IgD-negative memory B cell (primary cell): Measurements from ENCODE around the gene CX3CL1. TPM values are rescaled to one million over a fixed set of nuclear protein-coding genes. Genes with fewer than 3 reads are reported as not detected.
"Not testable (repeated sequence)": the region's sequence is repeated elsewhere in the genome, so short reads cannot be mapped to it uniquely, and the experiment has no call there.

ENCODE experiments used
- H3K27ac Mint-ChIP-seq, 3 donors: one replicate each; pipeline ENCODE4 v1.8.0; 2020 to 2022; ENCODE audit warnings: mild to moderate bottlenecking in 3 of 3, mixed read lengths in 3 of 3, moderate library complexity in 1 of 3
- H3K27me3 Mint-ChIP-seq: one replicate; pipeline ENCODE4 v1.8.0; 2021; ENCODE audit warnings: mixed read lengths
- H3K36me3 Mint-ChIP-seq: one replicate; pipeline ENCODE4 v1.8.0; 2020; ENCODE audit warnings: mild to moderate bottlenecking, mixed read lengths
- H3K4me1 Mint-ChIP-seq, 3 donors: one replicate each; pipeline ENCODE4 v1.8.0; 2020 to 2022; ENCODE audit warnings: mixed read lengths in 3 of 3, mild to moderate bottlenecking in 1 of 3
- H3K4me3 Mint-ChIP-seq, 4 donors: one replicate each; pipeline ENCODE4 v1.8.0; 2020 to 2022; ENCODE audit warnings: mild to moderate bottlenecking in 4 of 4, mixed read lengths in 4 of 4, moderate library complexity in 3 of 4
- H3K9me3 Mint-ChIP-seq, 3 donors: one replicate each; pipeline ENCODE4 v1.8.0; 2020 to 2021; ENCODE audit warnings: mixed read lengths in 3 of 3, mild to moderate bottlenecking in 1 of 3
- polyA plus RNA-seq: library from polyadenylated mRNA; unstranded; fragments of 300-500 nt; fragmentation: Illumina TruSeq; gene quantifications from one replicate; pipeline ENCODE4 v1.2.3, GENCODE V29; 2021

The CX3CL1 gene
- polyA plus RNA-seq = not detected

DNA sequence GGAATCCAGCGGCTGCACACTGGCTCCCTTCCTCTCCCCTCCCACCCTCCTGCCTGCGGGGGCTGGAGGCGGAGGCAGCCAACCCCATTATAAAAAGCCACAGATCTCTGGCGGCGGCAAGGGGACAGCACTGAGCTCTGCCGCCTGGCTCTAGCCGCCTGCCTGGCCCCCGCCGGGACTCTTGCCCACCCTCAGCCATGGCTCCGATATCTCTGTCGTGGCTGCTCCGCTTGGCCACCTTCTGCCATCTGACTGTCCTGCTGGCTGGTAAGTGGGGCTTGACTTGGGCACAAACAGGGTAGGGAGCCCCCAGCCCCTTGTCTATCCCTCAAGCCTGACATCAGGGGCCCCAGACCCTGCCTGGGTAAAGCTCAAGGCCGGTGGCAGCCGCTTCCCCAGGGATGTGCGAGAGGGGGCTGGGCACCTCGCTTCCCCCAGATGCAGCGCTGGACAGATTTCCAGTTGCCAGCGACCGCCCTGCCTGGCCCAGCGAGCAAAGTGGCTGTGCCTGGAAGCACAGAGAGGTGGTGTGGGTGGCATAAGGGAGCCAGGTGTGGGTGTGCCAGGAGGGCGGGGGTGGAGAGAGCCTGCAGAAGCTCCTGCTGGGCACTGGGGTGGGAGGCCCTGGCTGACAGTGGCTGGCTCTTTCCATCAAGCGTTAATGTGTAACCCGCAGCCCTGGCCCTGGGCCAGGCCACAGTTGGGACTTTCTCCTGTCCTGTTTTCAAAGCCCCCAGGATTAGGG lies at the start of gene CX3CL1:
Gene CX3CL1, plus strand, starts transcription at position 119 of the 745 bp plus-strand sequence. Its CDS starts 79 bp downstream, at position 198.
- H3K27ac Mint-ChIP-seq = no peak within 1 kb of the TSS
- H3K36me3 Mint-ChIP-seq = peaks cover 2% of the 10 kb centered on the region
- H3K9me3 Mint-ChIP-seq = no peaks in the 10 kb centered on the region
- H3K4me3 Mint-ChIP-seq = no peak within 1 kb of the TSS
- peaks cover 2% of the 10 kb centered on the region for H3K27me3 Mint-ChIP-seq
- peaks cover 4 to 10% (median 6%) of the 10 kb centered on the region in 3 donors for H3K4me1 Mint-ChIP-seq

DNA sequence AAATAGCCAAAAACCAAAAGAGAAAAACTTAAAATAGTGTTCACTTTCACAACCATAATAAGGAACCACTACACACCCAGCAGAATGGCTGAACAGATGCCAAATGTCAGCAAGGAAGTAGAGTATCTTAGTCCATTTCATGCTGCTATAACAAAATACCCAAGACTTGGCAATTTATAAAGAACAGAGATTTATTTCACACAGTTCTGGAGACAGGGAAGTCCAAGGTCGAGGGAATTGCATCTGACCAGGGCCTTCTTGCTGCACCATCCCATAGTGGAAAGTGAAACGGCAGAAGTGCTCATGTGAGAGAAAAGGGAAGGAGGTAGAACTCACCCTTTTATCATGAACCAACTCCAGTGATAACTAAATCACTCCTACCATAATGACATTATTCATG lies 47.5 kb upstream of the CX3CL1 start:
- peaks cover 0 to 3% (median 0%) of the 10 kb centered on the region in 3 donors for H3K9me3 Mint-ChIP-seq
- H3K27me3 Mint-ChIP-seq = no peaks in the 10 kb centered on the region
- no peak overlapping the region for H3K4me3 Mint-ChIP-seq
- peaks cover 7 to 12% (median 8%) of the 10 kb centered on the region in 3 donors for H3K4me1 Mint-ChIP-seq
- H3K27ac Mint-ChIP-seq = peak overlapping the region in 1 of 3 donors; percentile 63
- no peaks in the 10 kb centered on the region for H3K36me3 Mint-ChIP-seq

DNA sequence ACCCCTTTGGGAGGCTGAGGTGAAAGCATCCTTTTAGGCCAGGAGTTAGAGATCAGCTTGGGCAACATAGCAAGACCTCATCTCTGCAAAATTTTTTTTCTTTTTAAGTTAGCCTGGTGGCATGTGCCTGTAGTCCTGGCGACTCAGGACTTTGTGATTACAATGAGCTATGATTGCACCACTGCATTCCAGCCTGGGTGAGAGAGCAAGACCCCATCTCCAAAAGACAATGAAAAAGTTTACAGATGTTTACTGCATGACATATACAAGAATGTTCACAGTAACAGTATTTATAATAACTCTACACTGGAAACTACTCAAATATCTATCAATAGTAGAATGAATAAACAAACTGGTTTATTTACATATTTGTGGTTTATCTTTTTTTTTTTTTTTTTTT lies 46.8 kb upstream of the CX3CL1 start:
- Mint-ChIP-seq H3K4me1 (peaks cover 7 to 12% (median 8%) of the 10 kb centered on the region in 3 donors), H3K27me3 (no peaks in the 10 kb centered on the region), H3K4me3 (no peak overlapping the region), H3K27ac (no peak overlapping the region), H3K9me3 (peaks cover 0 to 3% (median 0%) of the 10 kb centered on the region in 3 donors), H3K36me3 (no peaks in the 10 kb centered on the region)

DNA sequence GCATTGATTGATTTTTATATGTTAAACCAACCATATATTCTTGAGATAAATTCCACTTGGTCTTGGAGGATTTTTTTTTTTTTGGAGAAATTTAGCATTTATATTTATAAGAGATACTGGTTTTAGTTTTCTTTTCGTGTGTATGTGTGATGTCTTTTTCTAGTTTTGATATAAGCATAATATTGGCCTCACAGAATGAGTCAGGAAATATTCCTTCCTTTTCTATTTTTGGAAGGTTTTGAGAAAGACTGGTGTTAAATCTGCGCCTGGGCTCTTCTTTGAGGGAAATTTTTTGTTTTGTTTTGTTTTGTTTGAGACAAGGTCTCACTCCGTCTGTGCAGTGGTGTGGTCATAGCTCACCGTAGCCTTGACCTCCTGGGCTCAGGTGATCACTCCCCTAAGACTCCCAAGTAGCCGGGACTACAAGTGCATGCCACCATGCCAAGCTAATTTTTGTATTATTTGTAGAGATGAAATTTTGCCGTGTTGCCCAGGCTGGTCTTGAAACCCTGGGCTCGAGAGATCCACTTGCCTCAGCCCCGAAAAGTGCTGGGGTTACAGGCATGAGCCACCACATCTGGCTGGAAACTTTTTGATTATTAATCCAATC lies 42.5 kb upstream of the CX3CL1 start:
- no peak overlapping the region for H3K27ac Mint-ChIP-seq
- no peak overlapping the region for H3K4me3 Mint-ChIP-seq
- peaks cover 0 to 3% (median 0%) of the 10 kb centered on the region in 3 donors for H3K9me3 Mint-ChIP-seq
- H3K36me3 Mint-ChIP-seq = peaks cover 2% of the 10 kb centered on the region
- H3K27me3 Mint-ChIP-seq = no peaks in the 10 kb centered on the region
- peaks cover 4 to 5% (median 5%) of the 10 kb centered on the region in 3 donors for H3K4me1 Mint-ChIP-seq

DNA sequence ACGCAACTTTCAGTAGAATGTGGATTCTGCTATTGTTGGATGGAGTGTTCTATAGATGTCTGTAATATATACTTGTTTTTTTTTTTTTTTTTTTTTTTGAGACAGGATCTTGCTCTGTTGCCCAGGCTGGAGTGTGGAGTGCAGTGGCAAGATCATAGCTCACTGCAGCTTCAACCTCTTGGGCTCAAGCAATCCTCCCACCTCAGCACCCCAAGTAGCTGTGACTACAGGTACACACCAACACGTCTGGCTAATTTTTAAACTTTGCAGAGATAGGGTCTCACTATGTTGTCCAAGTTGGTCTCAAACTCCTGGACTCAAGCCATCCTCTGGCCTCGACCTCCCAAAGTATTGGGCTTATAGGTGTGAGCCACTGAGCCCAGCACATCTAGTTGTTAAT lies 40.9 kb upstream of the CX3CL1 start:
- Mint-ChIP-seq H3K9me3 (no peaks in the 10 kb centered on the region), H3K4me3 (no peak overlapping the region), H3K27ac (no peak overlapping the region), H3K4me1 (peaks cover 0 to 6% (median 0%) of the 10 kb centered on the region in 3 donors), H3K27me3 (no peaks in the 10 kb centered on the region), H3K36me3 (peaks cover 4% of the 10 kb centered on the region)

DNA sequence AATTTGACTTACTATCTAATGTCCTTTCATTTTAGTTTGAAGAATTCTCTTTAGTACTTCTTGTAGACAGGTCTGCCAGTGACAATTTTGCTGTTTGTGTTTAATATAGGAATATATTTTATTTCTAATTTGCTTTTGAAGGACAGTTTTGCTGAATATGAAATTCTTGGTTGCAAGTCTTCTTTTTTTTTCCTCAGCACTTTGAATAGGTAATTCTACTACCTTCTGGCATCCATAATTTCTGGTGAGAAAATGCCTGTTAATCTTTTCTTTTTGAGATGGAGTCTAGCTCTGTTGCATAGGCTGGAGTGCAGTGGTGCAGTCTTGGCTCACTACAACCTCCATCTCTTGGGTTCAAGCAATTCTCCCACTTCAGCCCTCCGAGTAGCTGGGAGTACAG lies 38.9 kb upstream of the CX3CL1 start:
- H3K9me3 Mint-ChIP-seq = no peaks in the 10 kb centered on the region

DNA sequence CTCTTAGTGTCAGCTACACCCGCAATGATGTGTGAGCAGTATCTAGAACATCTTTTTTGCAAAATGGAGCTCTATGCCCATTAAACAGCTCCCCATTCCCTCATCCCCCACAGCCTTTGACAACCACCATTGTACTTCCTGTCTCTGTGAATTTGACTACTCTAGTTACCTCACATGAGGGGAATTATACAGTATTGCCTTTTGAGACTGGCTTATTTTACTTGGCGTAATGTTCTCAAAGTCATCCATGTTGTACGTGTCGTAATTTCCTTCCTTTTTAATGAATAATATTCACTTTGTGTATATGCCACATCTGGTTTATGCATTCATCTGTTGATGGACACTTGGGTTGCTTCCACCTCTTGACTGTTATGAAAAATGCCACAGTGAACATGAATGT lies 36.9 kb upstream of the CX3CL1 start:
- peaks cover 5% of the 10 kb centered on the region for H3K36me3 Mint-ChIP-seq
- H3K27ac Mint-ChIP-seq = no peak overlapping the region
- H3K4me1 Mint-ChIP-seq = peaks cover 10 to 11% (median 11%) of the 10 kb centered on the region in 3 donors
- H3K27me3 Mint-ChIP-seq = peaks cover 1% of the 10 kb centered on the region
- no peaks in the 10 kb centered on the region for H3K9me3 Mint-ChIP-seq
- H3K4me3 Mint-ChIP-seq = no peak overlapping the region

More for the DNA sequence above, 38.9 kb upstream of the CX3CL1 start:
- Mint-ChIP-seq H3K27ac (no peak overlapping the region), H3K27me3 (no peaks in the 10 kb centered on the region), H3K4me3 (no peak overlapping the region), H3K36me3 (peaks cover 5% of the 10 kb centered on the region), H3K4me1 (peaks cover 0 to 5% (median 0%) of the 10 kb centered on the region in 3 donors)

DNA sequence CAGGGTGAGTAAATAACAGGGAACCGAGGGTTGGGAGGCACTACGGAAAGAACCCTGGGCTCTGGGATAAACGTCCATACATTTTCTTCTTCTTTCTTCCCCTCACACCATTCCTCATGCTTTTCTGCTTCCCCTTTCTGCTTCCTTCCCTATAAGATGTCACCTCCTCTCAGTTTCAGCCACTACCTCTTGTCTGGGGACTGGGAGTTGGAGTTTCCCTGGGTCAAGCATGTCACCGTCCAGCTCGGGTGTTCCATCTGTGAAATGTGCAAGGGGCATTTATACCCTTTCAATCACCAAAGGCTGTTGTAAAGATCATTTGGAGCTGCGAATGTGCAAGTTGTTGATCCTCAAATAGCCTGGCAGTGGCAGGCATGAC lies 31.2 kb upstream of the CX3CL1 start:
- Mint-ChIP-seq H3K4me1 (peaks cover 27 to 34% (median 28%) of the 10 kb centered on the region in 3 donors), H3K27me3 (peaks cover 7% of the 10 kb centered on the region), H3K9me3 (no peaks in the 10 kb centered on the region), H3K4me3 (peak overlapping the region in 2 of 4 donors; percentile 20 to 61), H3K36me3 (peaks cover 3% of the 10 kb centered on the region), H3K27ac (peak overlapping the region in 2 of 3 donors; percentile 1 to 10)

DNA sequence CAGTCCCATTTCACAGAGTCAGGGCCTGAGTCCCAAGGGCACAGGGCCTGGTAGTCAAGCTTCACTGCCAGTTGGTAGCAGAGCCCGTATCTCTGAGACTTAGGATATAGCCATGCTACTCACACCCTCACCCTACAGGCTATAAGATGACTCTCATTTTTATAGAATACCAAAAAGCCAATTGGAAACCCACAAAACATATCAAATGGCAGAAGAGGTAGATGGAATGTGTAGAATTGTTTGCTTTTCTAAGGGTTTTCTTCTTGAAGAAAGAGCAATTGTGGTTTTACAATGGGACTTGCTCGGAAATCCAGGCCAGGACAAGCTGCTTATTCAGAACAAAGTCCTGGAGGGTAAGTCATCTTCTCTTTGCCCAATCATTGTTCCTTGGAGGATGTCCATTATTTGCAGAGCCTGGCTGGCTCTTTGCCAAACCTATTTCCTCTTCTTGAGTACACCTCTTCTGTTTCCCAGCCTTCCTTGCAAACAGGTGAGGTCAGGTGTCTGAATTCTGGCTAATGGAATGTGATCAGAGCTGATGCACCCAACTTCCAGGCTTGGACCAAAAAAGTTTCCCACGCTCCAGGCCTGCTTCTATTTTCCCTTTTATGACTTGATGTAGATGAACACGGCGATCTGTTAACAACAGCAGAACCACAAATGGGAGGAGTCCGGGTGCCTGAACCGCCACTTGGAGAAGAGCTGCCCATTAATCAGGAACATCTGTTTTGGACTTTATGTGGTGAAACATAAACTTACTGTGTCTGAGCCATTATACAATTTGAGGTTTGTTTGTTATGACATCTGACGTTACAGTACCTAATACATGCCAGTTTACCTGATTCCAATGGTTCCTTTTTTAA lies 30.6 kb upstream of the CX3CL1 start:
- Mint-ChIP-seq H3K4me1 (peaks cover 27 to 34% (median 28%) of the 10 kb centered on the region in 3 donors), H3K27me3 (peaks cover 7% of the 10 kb centered on the region), H3K9me3 (no peaks in the 10 kb centered on the region), H3K27ac (peak overlapping the region in 1 of 3 donors; percentile 81), H3K4me3 (peak overlapping the region in 1 of 4 donors; percentile 68), H3K36me3 (peaks cover 1% of the 10 kb centered on the region)

DNA sequence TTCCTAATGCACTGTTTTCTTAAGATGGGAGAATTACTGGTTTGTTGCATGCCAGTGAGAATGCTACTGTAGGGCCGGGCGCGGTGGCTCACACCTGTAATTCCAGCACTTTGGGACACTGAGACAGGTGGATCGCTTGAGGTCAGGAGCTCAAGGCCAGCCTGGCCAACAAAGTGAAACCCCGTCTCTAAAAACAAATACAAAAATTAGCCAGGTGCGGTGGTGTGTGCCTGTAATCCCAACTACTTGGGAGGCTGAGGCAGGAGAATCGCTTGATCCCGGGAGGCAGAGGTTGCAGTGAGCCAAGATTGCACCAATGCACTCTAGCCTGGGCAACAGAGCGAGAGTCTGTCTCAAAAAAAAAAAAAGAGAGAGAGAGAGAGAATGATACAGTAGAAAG lies 29.7 kb upstream of the CX3CL1 start:
- H3K36me3 Mint-ChIP-seq, H3K27me3 Mint-ChIP-seq, H3K4me3 Mint-ChIP-seq, H3K9me3 Mint-ChIP-seq: not testable (repeated sequence)
- H3K4me1 Mint-ChIP-seq = peaks cover 27 to 39% (median 37%) of the 10 kb centered on the region in 3 donors
- H3K27ac Mint-ChIP-seq = peak overlapping the region in 1 of 3 donors; percentile 1

DNA sequence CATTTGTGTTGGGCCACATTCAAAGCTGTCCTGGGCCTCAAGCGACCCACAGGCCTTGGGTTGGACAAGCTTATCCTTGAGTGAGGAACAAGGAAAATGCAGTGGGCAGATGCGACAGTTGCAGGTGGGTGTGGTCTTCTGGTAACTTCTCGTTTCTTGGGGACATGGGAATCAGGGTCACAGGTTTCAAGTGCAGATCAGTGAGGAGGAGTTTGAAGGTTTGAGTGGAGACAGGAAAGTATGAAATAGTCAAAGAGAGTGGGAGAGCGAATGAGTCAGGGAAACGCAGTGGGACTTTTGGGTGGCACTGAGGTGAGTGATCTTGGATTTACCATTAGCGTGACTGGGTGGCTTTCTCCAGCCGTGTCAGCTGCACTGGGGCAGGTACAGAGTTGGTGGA lies 29.1 kb upstream of the CX3CL1 start:
- Mint-ChIP-seq H3K27me3 (peaks cover 9% of the 10 kb centered on the region), H3K4me1 (peaks cover 29 to 40% (median 40%) of the 10 kb centered on the region in 3 donors), H3K4me3 (no peak overlapping the region), H3K27ac (peak overlapping the region in 1 of 3 donors; percentile 44), H3K9me3 (peaks cover 0 to 4% (median 2%) of the 10 kb centered on the region in 3 donors), H3K36me3 (no peaks in the 10 kb centered on the region)

DNA sequence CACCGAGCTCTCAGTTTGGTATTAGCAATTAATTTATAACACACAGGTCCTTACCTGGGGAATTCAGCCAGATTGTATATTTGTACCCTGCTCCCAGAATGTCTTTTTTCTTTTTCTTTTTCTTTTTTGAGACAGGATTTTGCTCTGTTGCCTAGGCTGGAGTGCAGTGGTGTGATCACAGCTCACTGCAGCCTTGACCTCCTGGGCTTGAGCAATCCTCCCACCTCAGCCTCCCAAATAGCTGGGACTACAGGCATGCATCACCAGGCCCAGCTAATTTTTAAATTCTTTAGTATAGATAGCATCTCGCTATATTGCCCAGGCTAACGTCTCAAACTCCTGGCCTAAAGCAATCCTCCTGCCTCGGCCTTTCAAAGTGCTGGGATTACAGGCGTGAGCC lies 28.2 kb upstream of the CX3CL1 start:
- H3K36me3 Mint-ChIP-seq, H3K9me3 Mint-ChIP-seq, H3K27ac Mint-ChIP-seq, H3K4me3 Mint-ChIP-seq: not testable (repeated sequence)
- peaks cover 15% of the 10 kb centered on the region for H3K27me3 Mint-ChIP-seq
- peaks cover 35 to 48% (median 47%) of the 10 kb centered on the region in 3 donors for H3K4me1 Mint-ChIP-seq

DNA sequence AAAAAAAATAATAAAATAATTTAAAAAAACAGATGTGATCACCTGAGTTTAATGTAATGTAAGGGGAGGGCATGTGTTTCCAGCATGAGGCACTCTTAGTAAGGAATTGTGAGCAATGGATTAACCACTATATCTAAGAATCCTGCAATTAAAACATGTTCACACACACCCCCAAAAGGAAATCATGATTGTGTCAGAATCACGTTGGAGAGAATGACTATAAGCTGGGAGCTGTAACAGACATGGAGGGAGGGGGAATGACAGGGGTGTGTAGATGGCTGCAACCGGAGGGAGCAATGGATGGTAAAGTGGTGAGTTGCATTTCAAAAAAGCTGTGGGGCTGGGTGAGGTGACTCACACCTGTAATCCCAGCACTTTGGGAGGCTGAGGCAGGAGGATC lies 27.3 kb upstream of the CX3CL1 start:
- Mint-ChIP-seq H3K27me3 (peaks cover 14% of the 10 kb centered on the region), H3K36me3 (no peaks in the 10 kb centered on the region), H3K4me3 (no peak overlapping the region), H3K27ac (no peak overlapping the region), H3K9me3 (peaks cover 0 to 4% (median 2%) of the 10 kb centered on the region in 3 donors), H3K4me1 (peaks cover 31 to 45% (median 43%) of the 10 kb centered on the region in 3 donors)

DNA sequence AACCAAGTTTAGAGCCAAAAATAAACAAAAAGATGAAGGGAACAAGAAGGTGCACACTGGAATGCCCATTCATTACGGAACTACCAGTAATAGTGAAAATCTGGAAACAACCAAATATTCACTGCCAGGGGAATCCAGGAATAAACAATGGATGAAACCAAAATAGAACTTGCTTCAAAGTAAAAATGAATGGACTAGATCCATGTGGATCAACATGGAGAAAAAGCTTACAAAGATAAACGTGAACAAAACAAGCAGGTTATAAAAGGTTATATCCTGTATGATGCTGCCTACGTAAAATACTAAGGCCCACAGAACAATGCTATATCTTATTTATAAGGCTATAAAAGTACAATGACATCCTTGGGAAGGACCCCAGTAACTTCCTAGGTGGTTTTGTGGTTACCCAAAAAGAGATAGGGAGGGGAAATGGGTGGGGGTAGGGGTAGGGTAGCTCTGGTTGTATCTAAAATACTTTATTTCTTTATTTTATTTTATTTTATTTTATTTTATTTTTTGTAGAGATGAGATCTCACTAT lies 26.6 kb upstream of the CX3CL1 start:
- H3K4me3 Mint-ChIP-seq = no peak overlapping the region
- H3K27me3 Mint-ChIP-seq = peaks cover 14% of the 10 kb centered on the region
- H3K9me3 Mint-ChIP-seq = peaks cover 0 to 4% (median 2%) of the 10 kb centered on the region in 3 donors
- no peaks in the 10 kb centered on the region for H3K36me3 Mint-ChIP-seq
- no peak overlapping the region for H3K27ac Mint-ChIP-seq
- H3K4me1 Mint-ChIP-seq = peaks cover 30 to 43% (median 39%) of the 10 kb centered on the region in 3 donors
